ENCODE data around the gene RBMS3.
"Not testable (repeated sequence)": the region's sequence is repeated elsewhere in the genome, so short reads cannot be mapped to it uniquely, and the experiment has no call there.

The RBMS3 gene

GRCh38 chr3:29280404-29281093, at the start of gene RBMS3:
RBMS3 (plus strand) TSS chr3:29281071.
- DNase-seq (ENCODE audit: low spot score) = peak; percentile 78

GRCh38 chr3:29233126-29233525, 47.7 kb upstream of the RBMS3 start:
- not testable (repeated sequence) for DNase-seq (ENCODE audit: low spot score)

GRCh38 chr3:29236146-29236840, 44.6 kb upstream of the RBMS3 start:
- DNase-seq (ENCODE audit: low spot score) = peak; percentile 3

GRCh38 chr3:29239376-29239775, 41.5 kb upstream of the RBMS3 start:
- no peak for DNase-seq (ENCODE audit: low spot score)

- no peak for DNase-seq (ENCODE audit: low spot score)
Measured at GRCh38 chr3:29240248-29240647, 40.6 kb upstream of the RBMS3 start.

GRCh38 chr3:29240887-29241286, 40.0 kb upstream of the RBMS3 start:
- DNase-seq (ENCODE audit: low spot score) = no peak

- no peak for DNase-seq (ENCODE audit: low spot score)
Measured at GRCh38 chr3:29241855-29242254, 39.0 kb upstream of the RBMS3 start.

- no peak for DNase-seq (ENCODE audit: low spot score)
Measured at GRCh38 chr3:29242296-29242695, 38.6 kb upstream of the RBMS3 start.

- no peak for DNase-seq (ENCODE audit: low spot score)
Measured at GRCh38 chr3:29245441-29245840, 35.4 kb upstream of the RBMS3 start.

GRCh38 chr3:29247088-29247745, 33.7 kb upstream of the RBMS3 start:
- DNase-seq (ENCODE audit: low spot score) = no peak

- DNase-seq (ENCODE audit: low spot score) = no peak
Measured at GRCh38 chr3:29249829-29250345, 31.0 kb upstream of the RBMS3 start.

- DNase-seq (ENCODE audit: low spot score) = no peak
Measured at GRCh38 chr3:29255854-29256696, 24.8 kb upstream of the RBMS3 start.

- DNase-seq (ENCODE audit: low spot score) = no peak
Measured at GRCh38 chr3:29258161-29258560, 22.7 kb upstream of the RBMS3 start.

GRCh38 chr3:29261119-29261518, 19.8 kb upstream of the RBMS3 start:
- no peak for DNase-seq (ENCODE audit: low spot score)

GRCh38 chr3:29263476-29263875, 17.4 kb upstream of the RBMS3 start:
- no peak for DNase-seq (ENCODE audit: low spot score)

- DNase-seq (ENCODE audit: low spot score) = no peak
Measured at GRCh38 chr3:29265509-29266072, 15.3 kb upstream of the RBMS3 start.

GRCh38 chr3:29267226-29267625, 13.6 kb upstream of the RBMS3 start:
- no peak for DNase-seq (ENCODE audit: low spot score)

GRCh38 chr3:29268651-29269050, 12.2 kb upstream of the RBMS3 start:
- DNase-seq (ENCODE audit: low spot score) = no peak

GRCh38 chr3:29270752-29271151, 10.1 kb upstream of the RBMS3 start:
- DNase-seq (ENCODE audit: low spot score) = no peak

- DNase-seq (ENCODE audit: low spot score) = no peak
Measured at GRCh38 chr3:29271475-29271874, 9.4 kb upstream of the RBMS3 start.

- no peak for DNase-seq (ENCODE audit: low spot score)
Measured at GRCh38 chr3:29274667-29275066, 6.2 kb upstream of the RBMS3 start.

- DNase-seq (ENCODE audit: low spot score) = no peak
Measured at GRCh38 chr3:29275309-29275708, 5.6 kb upstream of the RBMS3 start.

Data from Ammon's horn (tissue), 1 donor.